Nephron progenitor cell (in vitro differentiated cells): ENCODE measurements around the gene NOS3.

Source experiments
- DNase-seq: peaks from one replicate; pipeline ENCODE4 v3.0.0; 2021
- H3K27ac Mint-ChIP-seq: 2 replicates; pipeline ENCODE4 v1.8.0; 2021; ENCODE audit warnings: mild to moderate bottlenecking, moderate library complexity, mixed read lengths
- H3K27me3 Mint-ChIP-seq: 2 replicates; pipeline ENCODE4 v1.8.0; 2021; ENCODE audit warnings: mild to moderate bottlenecking, low read depth, mixed read lengths; ENCODE audit not compliant: poor library complexity
- H3K36me3 Mint-ChIP-seq: 2 replicates; pipeline ENCODE4 v1.8.0; 2021; ENCODE audit warnings: low read depth, mixed read lengths
- H3K4me1 Mint-ChIP-seq: 2 replicates; pipeline ENCODE4 v1.8.0; 2021; ENCODE audit warnings: mixed read lengths
- H3K4me3 Mint-ChIP-seq: 2 replicates; pipeline ENCODE4 v1.8.0; 2021; ENCODE audit warnings: mild to moderate bottlenecking, moderate library complexity, mixed read lengths
- H3K9me3 Mint-ChIP-seq: 2 replicates; pipeline ENCODE4 v1.8.0; 2021; ENCODE audit warnings: mild to moderate bottlenecking, moderate library complexity, mixed read lengths
- CTCF ChIP-seq: fragments of 200-600 bp; sonication (generic); IDR thresholded peaks from 2 replicates; pipeline ENCODE4 v1.5.0; 2021; ENCODE audit warnings: antibody characterized with exemption

Gene NOS3

GRCh38 chr7:151016942-151017341 lies 26.1 kb downstream of the NOS3 start:
- Mint-ChIP-seq H3K36me3 (peaks cover 11% of the 10 kb centered on the region), H3K4me1 (peaks cover 66% of the 10 kb centered on the region), H3K27me3 (peaks cover 46% of the 10 kb centered on the region), H3K4me3 (no peak overlapping the region), H3K27ac (no peak overlapping the region), H3K9me3 (no peaks in the 10 kb centered on the region)
- no peak for TF ChIP-seq CTCF
- no peak for DNase-seq

- Mint-ChIP-seq H3K27me3 (peaks cover 42% of the 10 kb centered on the region), H3K4me1 (peaks cover 63% of the 10 kb centered on the region), H3K4me3 (peak overlapping the region; percentile 72), H3K9me3 (no peaks in the 10 kb centered on the region), H3K36me3 (peaks cover 11% of the 10 kb centered on the region), H3K27ac (no peak overlapping the region)
- DNase-seq: no peak
- TF ChIP-seq CTCF: no peak
Measured at GRCh38 chr7:151017370-151017952, 26.6 kb downstream of the NOS3 start.

- Mint-ChIP-seq H3K27me3 (peaks cover 42% of the 10 kb centered on the region), H3K36me3 (peaks cover 11% of the 10 kb centered on the region), H3K27ac (no peak overlapping the region), H3K4me3 (peak overlapping the region; percentile 72), H3K9me3 (no peaks in the 10 kb centered on the region), H3K4me1 (peaks cover 60% of the 10 kb centered on the region)
- DNase-seq: peak; percentile 97
- peak; percentile 88 for TF ChIP-seq CTCF
Measured at GRCh38 chr7:151017953-151018420, 27.2 kb downstream of the NOS3 start.

DNA sequence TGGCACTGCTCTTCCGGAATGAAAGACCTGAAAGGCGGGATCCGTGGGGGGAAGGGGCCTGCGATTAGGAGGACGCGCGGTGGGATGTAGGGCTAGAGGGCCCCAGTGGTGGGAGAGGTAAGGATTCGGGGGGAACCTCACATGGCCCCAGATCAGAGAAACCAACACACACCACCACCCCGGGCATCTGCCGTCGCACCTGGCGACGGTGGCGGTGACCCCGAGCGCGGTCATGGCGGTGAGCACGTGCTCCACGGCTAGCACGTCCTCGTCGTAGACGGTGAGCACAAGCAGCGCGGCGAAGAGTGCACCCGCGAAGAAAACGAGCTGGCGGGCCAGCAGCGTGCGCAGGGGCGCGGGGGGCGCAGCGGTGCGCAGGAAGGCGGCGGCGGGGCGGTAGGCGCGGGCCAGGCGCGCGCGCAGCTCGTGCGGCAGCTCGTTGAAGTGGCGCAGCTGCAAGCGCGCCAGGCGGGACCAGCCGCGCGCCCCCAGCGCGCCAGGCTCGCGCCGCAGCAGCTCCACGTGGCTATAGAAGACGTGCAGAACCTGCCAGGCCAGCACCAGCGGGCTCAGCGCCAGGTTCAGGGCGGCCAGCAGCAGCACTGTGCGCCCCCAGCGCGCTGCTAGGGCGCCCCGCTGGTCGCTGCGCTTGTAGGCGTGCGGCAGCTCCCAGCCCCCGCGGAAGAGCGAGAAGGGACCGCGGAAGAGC lies 27.8 kb downstream of the NOS3 start:
- TF ChIP-seq CTCF: peak; percentile 4
- DNase-seq: peak; percentile 64
- peaks cover 61% of the 10 kb centered on the region for H3K4me1 Mint-ChIP-seq
- no peaks in the 10 kb centered on the region for H3K9me3 Mint-ChIP-seq
- H3K27ac Mint-ChIP-seq: no peak overlapping the region
- H3K36me3 Mint-ChIP-seq: peaks cover 11% of the 10 kb centered on the region
- peak overlapping the region; percentile 72 for H3K4me3 Mint-ChIP-seq
- peaks cover 42% of the 10 kb centered on the region for H3K27me3 Mint-ChIP-seq

DNA sequence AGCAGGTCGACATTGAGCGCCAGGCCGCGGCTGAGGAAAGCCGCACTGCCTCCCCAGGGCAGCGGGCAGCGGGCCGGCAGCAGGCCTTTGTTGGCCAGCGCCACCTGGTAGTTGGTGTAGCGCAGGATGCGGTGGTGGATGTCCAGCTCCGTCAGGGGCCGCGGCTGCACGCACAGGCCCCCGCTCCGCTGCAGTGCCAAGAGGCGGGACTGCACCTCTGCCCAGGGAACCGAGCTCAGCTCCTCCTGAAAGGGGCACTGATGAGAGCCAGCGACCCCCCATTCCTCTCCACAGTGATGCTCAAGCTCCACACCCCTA lies 28.3 kb downstream of the NOS3 start:
- H3K9me3 Mint-ChIP-seq: no peaks in the 10 kb centered on the region
- peaks cover 10% of the 10 kb centered on the region for H3K36me3 Mint-ChIP-seq
- H3K27me3 Mint-ChIP-seq: peaks cover 42% of the 10 kb centered on the region
- peaks cover 59% of the 10 kb centered on the region for H3K4me1 Mint-ChIP-seq
- no peak for DNase-seq
- no peak for TF ChIP-seq CTCF
- no peak overlapping the region for H3K27ac Mint-ChIP-seq
- peak overlapping the region; percentile 52 for H3K4me3 Mint-ChIP-seq

GRCh38 chr7:151020231-151020630 lies 29.4 kb downstream of the NOS3 start:
- no peak overlapping the region for H3K27ac Mint-ChIP-seq
- peaks cover 4% of the 10 kb centered on the region for H3K36me3 Mint-ChIP-seq
- TF ChIP-seq CTCF: no peak
- peaks cover 58% of the 10 kb centered on the region for H3K4me1 Mint-ChIP-seq
- H3K27me3 Mint-ChIP-seq: peaks cover 38% of the 10 kb centered on the region
- H3K4me3 Mint-ChIP-seq: peak overlapping the region; percentile 65
- H3K9me3 Mint-ChIP-seq: no peaks in the 10 kb centered on the region
- no peak for DNase-seq
